GM12878 (cell line): ENCODE results near the gene BCL2L14. TPM values are rescaled to one million over a fixed set of nuclear protein-coding genes. Genes with fewer than 3 reads are reported as not detected.

Source experiments
- ASH2L ChIP-seq: fragments of 300-600, 200-600 bp; sonication (generic); IDR thresholded peaks from 2 replicates; pipeline ENCODE4 v1.6.1; 2017; ENCODE audit warnings: low read depth, mild to moderate bottlenecking, borderline replicate concordance
- BHLHE40 ChIP-seq, 2 experiments: fragments of 450-650 bp in 1 of 2; IDR thresholded peaks; 2 replicates each; pipeline ENCODE4 v1.6.1; 2011 to 2017; ENCODE audit warnings: low read depth in 2 of 2, borderline replicate concordance in 1 of 2, improper control_type of control experiment in 1 of 2, low read length in 1 of 2, mild to moderate bottlenecking in 1 of 2
- IKZF1 ChIP-seq: fragments of 450-650 bp; conservative IDR thresholded peaks from 2 replicates; pipeline ENCODE4 v1.6.1; 2017; ENCODE audit warnings: antibody characterized with exemption, mild to moderate bottlenecking
- IKZF2 ChIP-seq, 2 experiments: fragments of 450-650 bp; IDR thresholded peaks; 2 replicates each; pipeline ENCODE4 v1.6.1; 2017; ENCODE audit warnings: mild to moderate bottlenecking in 2 of 2, moderate library complexity in 2 of 2
- IRF3 ChIP-seq: fragments of 450-650 bp; IDR thresholded peaks from 2 replicates; pipeline ENCODE4 v1.6.1; 2014; ENCODE audit warnings: mild to moderate bottlenecking
- LARP7 ChIP-seq: fragments of 450-650 bp; IDR thresholded peaks from 2 replicates; pipeline ENCODE4 v1.6.1; 2017; ENCODE audit warnings: mild to moderate bottlenecking
- MLLT1 ChIP-seq: fragments of 450-650 bp; IDR thresholded peaks from 2 replicates; pipeline ENCODE4 v1.6.1; 2016; ENCODE audit warnings: mild to moderate bottlenecking
- MTA2 ChIP-seq: fragments of 450-650 bp; IDR thresholded peaks from 2 replicates; pipeline ENCODE4 v1.6.1; 2016; ENCODE audit warnings: low read depth, mild to moderate bottlenecking, moderate library complexity
- MYC ChIP-seq: IDR thresholded peaks from 2 replicates; pipeline ENCODE4 v1.6.1; 2011; ENCODE audit warnings: mild to moderate bottlenecking, low read length, moderate library complexity, inconsistent platforms; ENCODE audit not compliant: insufficient read depth, insufficient replicate concordance, insufficient read length, severe bottlenecking
- SPI1 ChIP-seq: IDR thresholded peaks from 2 replicates; pipeline ENCODE4 v1.6.1; 2011; ENCODE audit warnings: low read depth, mild to moderate bottlenecking, low read length, moderate library complexity, borderline replicate concordance; ENCODE audit not compliant: insufficient read depth
- polyA plus RNA-seq, 11 experiments: library from polyadenylated mRNA; depleted of rRNA in 4 of 11; unstranded in 6 of 11; stranded (reverse) in 5 of 11; fragments of >200 nt; fragmentation: Nextera tagmentation in 4 of 11; fragmentation: Illumina TruSeq in 1 of 11; extraction: Ambion mirVana in 4 of 11; extraction: Trizol in 1 of 11; gene quantifications; 1 replicate in 1 of 11; 2 replicates in 10 of 11; pipeline versions ENCODE4 v1.2.1 to v1.2.3, GENCODE V29; 2011 to 2016; ENCODE audit warnings: inconsistent platforms in 2 of 11, missing spikeins in 2 of 11, low read depth in 1 of 11
- total RNA-seq, 4 experiments: library from RNA; depleted of rRNA in 3 of 4; stranded (reverse); fragments of >200 nt in 3 of 4; fragmentation: Illumina TruSeq in 1 of 4; extraction: Trizol in 1 of 4; gene quantifications; 2 replicates each; pipeline versions ENCODE4 v1.2.1 to v1.2.3, GENCODE V29; 2013 to 2021
- TF ChIP-seq, protein P1 (sequence below): fragments of 450-650 bp; IDR thresholded peaks from 2 replicates; pipeline ENCODE4 v1.6.1; 2017; ENCODE audit warnings: low read depth, mild to moderate bottlenecking, moderate library complexity
- TF ChIP-seq, protein P2 (sequence below): IDR thresholded peaks from 2 replicates; pipeline ENCODE4 v1.6.1; 2011; ENCODE audit warnings: low read depth, low read length, improper control_type of control experiment, borderline replicate concordance

The BCL2L14 gene
- total and polyA plus RNA-seq, 10 of the 15 experiments (the other 5 are each of a cell fraction or from before 2014, with no cell fraction given) = 0.59 to 2.5 (median 0.90) TPM

DNA sequence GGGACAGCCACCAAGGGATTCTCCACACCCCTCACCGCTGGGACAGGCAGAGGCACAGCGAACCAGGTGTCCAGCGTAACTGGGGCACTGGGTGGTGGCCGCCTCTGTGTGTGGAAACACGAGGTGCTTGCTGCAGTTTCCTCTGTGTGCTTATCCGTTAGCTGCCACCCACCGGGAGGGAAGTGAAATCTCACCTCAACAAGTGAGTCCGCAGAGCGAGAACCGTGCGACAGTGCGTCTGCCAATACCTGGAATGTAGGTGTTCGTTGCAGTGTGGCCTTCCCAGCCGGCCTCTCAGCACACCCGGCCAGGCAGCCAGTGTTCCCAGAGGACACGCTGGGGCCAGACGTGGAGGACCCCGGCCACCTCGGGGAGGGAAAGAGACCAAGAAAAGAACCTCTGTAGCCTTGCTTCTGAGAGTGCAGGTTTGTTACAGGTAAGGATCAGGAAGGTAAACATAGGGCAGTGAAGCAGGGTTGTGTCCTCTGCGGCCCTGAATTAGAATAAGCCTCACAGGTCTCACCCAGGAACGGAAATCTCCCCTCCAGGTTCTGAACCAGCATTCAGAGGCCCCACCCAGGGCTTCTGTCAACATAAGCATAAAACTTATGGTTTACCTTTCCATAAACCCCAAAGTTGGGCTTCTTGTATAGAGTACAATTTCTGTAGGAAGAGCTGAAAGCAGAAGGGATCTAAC lies 1.5 kb downstream of the BCL2L14 start (continued):
- TF ChIP-seq MYC (no peak), SPI1 (peak; percentile 67; the same call in 1 of the 2 replicates), MTA2 (0 out of 2 replicates have a peak, but pooled peaks have one; percentile 11), IRF3 (no peak), BHLHE40 (IDR thresholded peaks at IDR 0.05; ENCODE audit: borderline replicate concordance in 1 of 2, low read depth in 2 of 2, low read length in 1 of 2) (0 out of 4 replicates have a peak, but pooled peaks of 1 of the 2 experiments have one; percentile 21), IKZF2 (IDR thresholded peaks at IDR 0.05) (peak in 1 of 2 experiments; percentile 25; a peak in 1 of 4 replicates), IKZF1 (peak; percentile 28; the same call in 1 of the 2 replicates), MLLT1 (0 out of 2 replicates have a peak, but pooled peaks have one; percentile 27), ASH2L (no peak), LARP7 (0 out of 2 replicates have a peak, but pooled peaks have one; percentile 41)
- TF ChIP-seq, protein P1, sequence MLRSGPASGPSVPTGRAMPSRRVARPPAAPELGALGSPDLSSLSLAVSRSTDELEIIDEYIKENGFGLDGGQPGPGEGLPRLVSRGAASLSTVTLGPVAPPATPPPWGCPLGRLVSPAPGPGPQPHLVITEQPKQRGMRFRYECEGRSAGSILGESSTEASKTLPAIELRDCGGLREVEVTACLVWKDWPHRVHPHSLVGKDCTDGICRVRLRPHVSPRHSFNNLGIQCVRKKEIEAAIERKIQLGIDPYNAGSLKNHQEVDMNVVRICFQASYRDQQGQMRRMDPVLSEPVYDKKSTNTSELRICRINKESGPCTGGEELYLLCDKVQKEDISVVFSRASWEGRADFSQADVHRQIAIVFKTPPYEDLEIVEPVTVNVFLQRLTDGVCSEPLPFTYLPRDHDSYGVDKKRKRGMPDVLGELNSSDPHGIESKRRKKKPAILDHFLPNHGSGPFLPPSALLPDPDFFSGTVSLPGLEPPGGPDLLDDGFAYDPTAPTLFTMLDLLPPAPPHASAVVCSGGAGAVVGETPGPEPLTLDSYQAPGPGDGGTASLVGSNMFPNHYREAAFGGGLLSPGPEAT = no peak
- TF ChIP-seq, protein P2, sequence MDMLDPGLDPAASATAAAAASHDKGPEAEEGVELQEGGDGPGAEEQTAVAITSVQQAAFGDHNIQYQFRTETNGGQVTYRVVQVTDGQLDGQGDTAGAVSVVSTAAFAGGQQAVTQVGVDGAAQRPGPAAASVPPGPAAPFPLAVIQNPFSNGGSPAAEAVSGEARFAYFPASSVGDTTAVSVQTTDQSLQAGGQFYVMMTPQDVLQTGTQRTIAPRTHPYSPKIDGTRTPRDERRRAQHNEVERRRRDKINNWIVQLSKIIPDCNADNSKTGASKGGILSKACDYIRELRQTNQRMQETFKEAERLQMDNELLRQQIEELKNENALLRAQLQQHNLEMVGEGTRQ = no peak
